ENCODE measurements around the gene FGF14. TPM values are rescaled to one million over a fixed set of nuclear protein-coding genes. Genes with fewer than 3 reads are reported as not detected.

Gene FGF14
- total and polyA plus RNA-seq, 2 of the 4 experiments (the other 2 are of a cell fraction) = under 0.01 TPM; not detected in 1

- DNase-seq = no peak
- no TSS peak for BruUV-seq (replicated peaks)
- WGBS, 2 experiments (ENCODE audit: extremely low coverage in 2 of 2, insufficient read length in 1 of 2) = no CpG with 5 or more reads among the region's 3 CpGs
- no peak overlapping the region for H3K56ac ChIP-seq (ENCODE audit: extremely low read depth, insufficient read depth, low read length)
- H3K23ac ChIP-seq (ENCODE audit: low read depth, low read length) = no peak overlapping the region
- H3K4me3 ChIP-seq (ENCODE audit: insufficient read depth, low read depth, low read length) = no peak overlapping the region
- H4K20me1 ChIP-seq (ENCODE audit: insufficient read depth, low read length) = no peaks in the 10 kb centered on the region
- ChIA-PET POLR2A (ENCODE audit: unreplicated experiment) (no interaction called here), CTCF (no interaction called here)
- H3K27me3 ChIP-seq (ENCODE audit: control insufficient read depth, insufficient read depth, low read length) = no peaks in the 10 kb centered on the region
- ATAC-seq (ENCODE audit: low read depth) = no peak
- H2BK20ac ChIP-seq (ENCODE audit: low read depth, low read length) = no peak overlapping the region
- intact Hi-C loops (cut with micrococcal nuclease) (no loop called here), in situ Hi-C loops (cut with MboI; ENCODE audit: low sequenced_read_pairs) (no loop called here), dilution Hi-C loops (cut with HindIII; ENCODE audit: low sequenced_read_pairs, unreplicated experiment) (no loop called here)
- no peak overlapping the region for H2AFZ ChIP-seq (replicated peaks; ENCODE audit: low read length, poor library complexity)
- H3K4me1 ChIP-seq (ENCODE audit: control insufficient read depth, insufficient read depth, low read length) = no peaks in the 10 kb centered on the region
- no peaks in the 10 kb centered on the region for H3K9me1 ChIP-seq (ENCODE audit: insufficient read depth, low read length)
- H4K8ac ChIP-seq (ENCODE audit: low read depth in 2 of 2, low read length in 2 of 2) = no peak overlapping the region
- no peak overlapping the region for H2BK15ac ChIP-seq (ENCODE audit: low read depth, low read length)
- no peak overlapping the region for H3K14ac ChIP-seq (replicated peaks; ENCODE audit: low read depth, low read length)
- H3K27ac ChIP-seq (ENCODE audit: insufficient read depth, low read length) = no peak overlapping the region
- no peaks in the 10 kb centered on the region for H3K79me1 ChIP-seq (ENCODE audit: low read depth in 1 of 2, low read length in 2 of 2)
- H3K4me2 ChIP-seq (ENCODE audit: low read depth, low read length) = no peak overlapping the region
- no peaks in the 10 kb centered on the region for H3K9me3 ChIP-seq (ENCODE audit: control insufficient read depth, insufficient read depth, low read length)
- H2AK9ac ChIP-seq (replicated peaks; ENCODE audit: low read depth, low read length, poor library complexity) = no peak overlapping the region
- no peak overlapping the region for H3K9ac ChIP-seq (ENCODE audit: low read depth, low read length)
- H3K4ac ChIP-seq (ENCODE audit: low read depth, low read length) = no peak overlapping the region
- no peak overlapping the region for H4K91ac ChIP-seq (ENCODE audit: insufficient read depth, low read depth, low read length)
- no peak overlapping the region for H2BK120ac ChIP-seq (ENCODE audit: low read depth, low read length)
- H2AK5ac ChIP-seq (ENCODE audit: low read depth, low read length) = no peak overlapping the region
- H4K5ac ChIP-seq (ENCODE audit: low read depth, low read length) = no peak overlapping the region
- H3K18ac ChIP-seq (ENCODE audit: low read depth, low read length) = no peak overlapping the region
- no peaks in the 10 kb centered on the region for H3K36me3 ChIP-seq (ENCODE audit: control insufficient read depth, insufficient read depth, low read length)
- no peak overlapping the region for H2BK5ac ChIP-seq (ENCODE audit: low read depth, low read length, poor library complexity, severe bottlenecking)
- TF ChIP-seq MAFK (IDR thresholded peaks at IDR 0.05; ENCODE audit: low read depth, low read length) (no peak), RCOR1 (IDR thresholded peaks at IDR 0.05; ENCODE audit: insufficient replicate concordance, low read length) (no peak), BHLHE40 (IDR thresholded peaks at IDR 0.05; ENCODE audit: low read depth, low read length) (no peak), ELK1 (IDR thresholded peaks at IDR 0.05; ENCODE audit: borderline replicate concordance, low read depth, low read length) (no peak)
Observed at GRCh38 chr13:101833671-101834070, 568.2 kb downstream of the FGF14 start.

All from IMR-90 (cell line).